Activated CD4-positive, alpha-beta T cell treated with anti-CD3 and anti-CD28 coated beads for 1 hour (primary cell): ENCODE results near the gene BOLA3.
"Not testable (repeated sequence)": the region's sequence is repeated elsewhere in the genome, so short reads cannot be mapped to it uniquely, and the experiment has no call there.

Experiments used
- DNase-seq: peaks from one replicate; pipeline ENCODE4 v3.0.0-alpha.2; 2020

The BOLA3 gene, protein sequence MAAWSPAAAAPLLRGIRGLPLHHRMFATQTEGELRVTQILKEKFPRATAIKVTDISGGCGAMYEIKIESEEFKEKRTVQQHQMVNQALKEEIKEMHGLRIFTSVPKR

GRCh38 chr2:74147727-74148456, at the start of gene BOLA3:
Gene BOLA3, minus strand, starts transcription at chr2:74147912. Its CDS starts 38 bp downstream, at chr2:74147874.
- DNase-seq: peak; percentile 69

DNA sequence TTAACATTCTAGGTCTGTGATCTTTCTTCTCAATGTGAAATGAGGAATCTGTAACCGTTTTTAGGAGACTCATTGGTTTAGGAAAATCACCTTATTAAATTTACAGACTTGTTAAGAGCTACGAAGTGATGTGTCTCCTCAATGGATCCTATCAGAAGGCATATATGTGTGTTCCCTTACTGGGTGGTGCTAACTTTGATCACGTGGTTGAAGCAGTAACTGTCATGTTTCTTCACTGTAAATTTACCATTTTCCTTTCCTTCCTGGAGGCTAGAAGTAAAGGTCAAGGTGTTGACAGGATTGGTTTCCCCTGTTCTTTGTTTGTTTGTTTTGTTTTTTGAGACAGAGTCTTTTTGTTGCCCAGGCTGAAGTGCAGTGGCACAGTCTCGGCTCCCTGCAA, 49.3 kb upstream of the BOLA3 start:
- DNase-seq: no peak

GRCh38 chr2:74194799-74195198, 47.1 kb upstream of the BOLA3 start:
- no peak for DNase-seq

DNA sequence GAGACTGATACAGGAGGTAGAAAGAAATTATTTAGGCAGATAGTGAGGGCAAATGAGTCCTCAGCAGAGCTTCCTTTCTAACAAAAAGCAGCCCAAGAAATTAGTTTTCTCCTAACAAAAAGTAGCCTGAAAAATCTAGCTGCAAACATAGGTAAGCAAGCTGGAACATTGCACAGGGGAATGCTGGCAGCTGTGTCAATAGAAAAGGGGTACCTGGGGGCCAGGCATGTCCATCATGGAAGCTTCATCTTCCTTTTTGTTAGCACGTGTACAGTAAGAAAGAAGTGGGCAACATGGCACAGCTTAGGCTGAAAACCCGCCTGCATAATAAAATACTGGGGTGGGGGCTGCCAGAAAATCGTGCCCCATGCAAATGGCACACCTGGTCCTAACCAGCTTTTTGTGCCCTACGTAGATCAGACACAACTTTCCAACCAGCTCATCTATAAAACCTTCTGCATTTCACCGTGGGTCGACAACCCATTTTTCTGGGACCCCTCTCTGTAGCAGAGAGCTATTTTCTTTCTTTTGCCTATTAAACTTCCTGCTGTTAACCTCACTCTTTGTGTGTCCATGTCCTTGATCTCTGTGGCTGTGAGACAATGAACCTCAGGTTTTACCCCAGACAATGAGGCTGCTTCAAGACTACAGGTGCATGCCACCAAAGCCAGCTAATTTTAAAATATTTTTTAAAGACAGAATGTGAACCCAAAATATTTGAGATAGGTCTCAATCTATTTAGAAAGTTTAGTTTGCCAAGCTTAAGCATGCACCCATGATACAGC, 44.1 kb upstream of the BOLA3 start:
- no peak for DNase-seq

- no peak for DNase-seq
Measured at GRCh38 chr2:74188696-74189095, 41.0 kb upstream of the BOLA3 start.

- DNase-seq: no peak
Measured at GRCh38 chr2:74188018-74188601, 40.4 kb upstream of the BOLA3 start.

- not testable (repeated sequence) for DNase-seq
Measured at GRCh38 chr2:74186706-74187105, 39.0 kb upstream of the BOLA3 start.

DNA sequence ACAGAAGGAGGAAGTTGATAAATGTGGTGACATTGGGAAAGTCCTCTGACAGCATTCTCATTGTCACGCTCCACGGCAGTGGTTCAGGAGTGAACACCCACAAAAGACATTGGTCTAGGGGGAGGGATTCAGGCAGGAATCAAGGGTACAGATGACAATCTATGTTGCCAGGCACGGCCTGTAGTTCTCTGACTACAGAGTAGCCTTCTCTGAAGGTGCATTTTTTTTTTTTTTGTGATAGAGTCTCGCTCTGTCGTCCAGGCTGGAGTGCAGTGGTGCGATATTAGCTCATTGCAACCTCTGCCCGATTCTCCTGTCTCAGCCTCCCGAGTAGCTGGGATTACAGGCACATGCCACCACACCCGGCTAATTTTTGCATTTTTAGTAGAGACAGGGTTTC, 38.3 kb upstream of the BOLA3 start:
- no peak for DNase-seq

GRCh38 chr2:74183878-74184277, 36.2 kb upstream of the BOLA3 start:
- no peak for DNase-seq

GRCh38 chr2:74181739-74182138, 34.0 kb upstream of the BOLA3 start:
- no peak for DNase-seq

- no peak for DNase-seq
Measured at GRCh38 chr2:74179063-74179865, 31.6 kb upstream of the BOLA3 start.

- peak; percentile 95 for DNase-seq
Measured at GRCh38 chr2:74178211-74179062, 30.7 kb upstream of the BOLA3 start, which contains the start of gene MOB1A. Gene MOB1A, minus strand, starts transcription at chr2:74178879. Its CDS starts 205 bp downstream, at chr2:74178674.

GRCh38 chr2:74177696-74178095, 30.0 kb upstream of the BOLA3 start:
- DNase-seq: no peak

DNA sequence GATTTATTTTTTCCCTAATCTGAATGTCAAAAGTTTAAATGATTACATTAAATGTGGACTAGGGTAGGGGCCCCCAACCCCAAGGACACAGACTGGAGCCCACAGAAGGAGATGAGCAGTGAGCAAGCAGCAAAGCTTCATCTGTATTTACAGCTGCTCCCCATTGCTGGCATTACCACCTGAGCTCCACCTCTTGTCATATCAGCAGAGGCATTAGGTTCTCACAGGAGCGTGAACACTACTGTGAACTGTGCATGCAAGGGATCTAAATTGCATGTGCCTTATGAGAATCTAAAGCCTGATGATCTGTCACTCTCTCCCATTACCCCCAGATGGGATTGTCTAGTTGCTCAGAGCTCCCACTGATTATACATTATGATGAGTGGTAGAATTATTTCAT, 27.2 kb upstream of the BOLA3 start:
- DNase-seq: no peak

GRCh38 chr2:74168739-74169138, 21.0 kb upstream of the BOLA3 start:
- no peak for DNase-seq

GRCh38 chr2:74164761-74165160, 17.0 kb upstream of the BOLA3 start:
- no peak for DNase-seq

- DNase-seq: no peak
Measured at GRCh38 chr2:74162951-74163350, 15.2 kb upstream of the BOLA3 start.

DNA sequence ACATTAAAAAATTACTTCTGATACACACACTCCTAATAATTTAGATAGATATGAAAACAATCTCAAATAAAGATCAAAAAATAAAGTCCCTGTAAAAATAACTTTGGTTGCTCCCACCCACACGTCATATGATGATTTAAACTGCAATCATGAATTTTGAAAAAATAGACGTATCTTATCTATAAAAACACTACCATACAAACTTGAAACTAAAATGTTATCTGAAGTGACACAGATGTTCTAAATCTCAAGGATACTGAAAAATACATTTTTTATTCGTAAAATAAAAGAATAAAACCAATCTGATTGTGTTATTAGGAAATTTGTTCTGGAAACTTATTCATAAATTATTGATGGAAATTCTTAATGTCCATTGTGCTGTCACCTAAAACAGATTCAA, 8.1 kb upstream of the BOLA3 start:
- DNase-seq: no peak

- DNase-seq: no peak
Measured at GRCh38 chr2:74152954-74153353, 5.2 kb upstream of the BOLA3 start.

DNA sequence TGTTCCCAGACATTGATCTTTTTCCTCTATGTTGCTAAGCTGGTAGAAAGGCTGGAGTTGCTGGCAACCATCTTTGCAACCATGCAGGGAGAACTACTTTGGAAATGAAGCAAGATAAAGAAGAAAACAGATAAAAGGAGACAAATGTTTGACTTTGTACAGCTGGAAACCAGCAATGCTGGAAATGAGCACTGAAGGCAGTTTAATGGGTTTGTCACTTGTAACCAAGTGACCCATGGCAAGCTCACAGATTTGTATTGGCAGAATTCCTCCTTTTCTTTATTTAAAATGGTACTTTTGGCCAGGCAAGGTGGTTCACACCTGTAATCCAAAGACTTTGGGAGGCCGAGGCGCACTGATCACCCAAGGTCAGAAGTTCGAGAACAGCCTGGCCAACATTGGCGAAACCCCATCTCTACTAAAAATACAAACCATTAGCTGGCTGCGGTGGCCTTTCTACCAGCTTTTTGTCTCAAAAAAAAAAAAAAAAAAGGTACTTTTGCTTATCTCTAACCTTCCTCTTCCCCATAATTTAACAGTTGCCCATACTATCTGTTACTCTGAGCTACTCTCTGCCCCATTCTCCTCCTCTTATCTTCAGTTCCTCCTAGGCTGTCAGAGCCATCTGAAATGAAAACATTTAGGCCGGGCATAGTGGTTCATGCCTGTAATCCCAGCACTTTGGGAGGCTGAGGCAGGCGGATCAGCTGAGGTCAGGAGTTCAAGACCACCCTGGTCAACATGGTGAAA, 2.0 kb upstream of the BOLA3 start:
- no peak for DNase-seq

DNA sequence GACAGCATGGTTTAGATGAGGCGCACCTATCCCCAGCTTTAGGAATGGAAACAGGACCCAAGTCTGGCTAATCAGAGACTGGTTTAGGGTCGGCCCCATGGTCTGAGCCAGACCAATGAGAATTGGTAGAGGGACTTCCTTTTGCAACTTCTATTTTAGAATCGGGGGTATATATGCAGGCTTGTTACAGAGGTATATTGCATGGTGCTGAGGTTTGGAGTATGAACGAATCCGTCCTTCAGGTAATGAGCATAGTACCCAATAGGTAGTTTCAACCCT, 1.5 kb upstream of the BOLA3 start:
- DNase-seq: no peak
